Measurements from ENCODE around the gene POMT2. TPM values are rescaled to one million over a fixed set of nuclear protein-coding genes. Genes with fewer than 3 reads are reported as not detected.

Gene POMT2
- total RNA-seq, 4 donors from 2014 or later = 19.1 to 36.4 (median 25.7) TPM

DNA sequence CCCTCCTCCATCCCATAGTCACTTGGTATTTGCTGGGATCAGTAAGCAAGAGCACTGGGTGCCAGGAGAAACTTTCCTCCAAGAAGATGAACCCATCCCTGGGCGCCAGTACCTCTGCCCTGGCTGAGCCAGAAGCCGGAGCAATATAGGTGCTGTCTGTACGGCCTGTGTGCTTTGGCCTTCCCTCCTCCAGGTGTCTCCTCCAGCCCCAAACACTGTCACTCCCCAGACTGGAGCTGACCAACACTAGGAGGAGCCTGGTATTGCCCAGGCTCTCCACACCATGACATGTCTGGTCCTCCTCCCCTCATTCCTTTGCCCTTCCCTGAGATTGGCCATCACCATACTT, 5.0 kb upstream of the POMT2 start:
- no peak for TF ChIP-seq POLR2A (IDR thresholded peaks at IDR 0.05)
- TF ChIP-seq, protein P1, sequence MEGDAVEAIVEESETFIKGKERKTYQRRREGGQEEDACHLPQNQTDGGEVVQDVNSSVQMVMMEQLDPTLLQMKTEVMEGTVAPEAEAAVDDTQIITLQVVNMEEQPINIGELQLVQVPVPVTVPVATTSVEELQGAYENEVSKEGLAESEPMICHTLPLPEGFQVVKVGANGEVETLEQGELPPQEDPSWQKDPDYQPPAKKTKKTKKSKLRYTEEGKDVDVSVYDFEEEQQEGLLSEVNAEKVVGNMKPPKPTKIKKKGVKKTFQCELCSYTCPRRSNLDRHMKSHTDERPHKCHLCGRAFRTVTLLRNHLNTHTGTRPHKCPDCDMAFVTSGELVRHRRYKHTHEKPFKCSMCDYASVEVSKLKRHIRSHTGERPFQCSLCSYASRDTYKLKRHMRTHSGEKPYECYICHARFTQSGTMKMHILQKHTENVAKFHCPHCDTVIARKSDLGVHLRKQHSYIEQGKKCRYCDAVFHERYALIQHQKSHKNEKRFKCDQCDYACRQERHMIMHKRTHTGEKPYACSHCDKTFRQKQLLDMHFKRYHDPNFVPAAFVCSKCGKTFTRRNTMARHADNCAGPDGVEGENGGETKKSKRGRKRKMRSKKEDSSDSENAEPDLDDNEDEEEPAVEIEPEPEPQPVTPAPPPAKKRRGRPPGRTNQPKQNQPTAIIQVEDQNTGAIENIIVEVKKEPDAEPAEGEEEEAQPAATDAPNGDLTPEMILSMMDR (IDR thresholded peaks at IDR 0.05) = no peak
- Histone ChIP-seq H3K27me3 (no peaks in the 10 kb centered on the region), H3K9me3 (no peaks in the 10 kb centered on the region), H3K4me3 (replicated peaks in 1 of 3) (no peak overlapping the region), H3K36me3 (no peaks in the 10 kb centered on the region), H3K4me1 (peaks cover 5% of the 10 kb centered on the region in 2 donors), H3K27ac (no peak overlapping the region)
- no peak for DNase-seq
- intact Hi-C loops (cut with DNase I) = no loop called here
- 84% methylated on average over 3 of the region's 3 CpGs; no CpG with 5 or more reads in 1 of the 2 donors for WGBS, 2 donors

DNA sequence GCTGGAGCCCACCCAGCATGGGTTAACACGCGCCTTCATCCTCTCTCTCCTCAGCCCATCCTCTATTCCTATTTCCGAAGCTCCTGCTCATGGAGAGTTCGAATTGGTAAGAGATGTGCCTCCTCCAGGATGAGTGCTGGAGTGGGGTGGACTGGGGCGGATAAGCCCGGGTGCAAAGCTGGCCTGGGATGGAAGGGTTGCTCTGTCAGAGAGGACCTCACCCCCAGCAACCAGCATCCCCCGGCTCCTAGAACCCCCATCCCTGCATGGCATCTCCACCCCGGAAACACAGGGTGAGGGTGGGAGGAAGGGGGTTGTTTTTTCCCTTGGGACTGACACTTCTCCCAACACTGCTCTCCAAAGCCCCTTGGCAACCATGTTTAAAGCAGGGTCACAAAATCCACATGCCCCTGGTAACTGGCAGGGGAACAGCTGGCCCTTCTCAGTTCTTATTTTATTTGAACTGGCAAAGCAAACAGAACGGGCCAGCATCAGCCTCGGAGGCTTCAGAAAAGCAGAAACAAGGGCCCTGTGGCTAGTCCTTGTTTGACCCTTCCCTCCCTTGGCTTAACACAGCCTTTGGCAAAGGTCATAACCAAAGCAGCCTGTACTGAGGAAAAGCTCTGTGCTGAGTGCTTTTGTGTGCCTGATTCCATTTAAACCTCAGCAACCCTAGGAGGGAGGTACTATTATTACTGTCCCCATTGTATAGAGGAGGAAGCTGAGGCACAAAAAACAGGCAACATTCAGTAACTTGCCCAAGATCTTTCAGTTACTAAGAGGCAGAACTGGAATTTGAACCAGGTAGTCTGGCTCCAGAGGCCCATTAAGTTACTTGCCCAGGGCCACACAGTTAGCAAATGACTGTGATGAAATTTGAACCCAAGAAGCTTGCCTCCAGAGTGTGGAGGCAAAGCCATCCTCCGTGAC, 4.4 kb upstream of the POMT2 start:
- no peak for DNase-seq
- peaks cover 5 to 6% of the 10 kb centered on the region in 2 donors for H3K4me1 ChIP-seq
- H3K27me3 ChIP-seq = no peaks in the 10 kb centered on the region
- 88 to 93% methylated on average over 11 of the region's 11 CpGs for WGBS, 2 donors
- H3K4me3 ChIP-seq (replicated peaks in 1 of 3) = no peak overlapping the region
- H3K27ac ChIP-seq = no peak overlapping the region
- intact Hi-C loops (cut with DNase I) = no loop called here
- no peaks in the 10 kb centered on the region for H3K9me3 ChIP-seq
- H3K36me3 ChIP-seq = no peaks in the 10 kb centered on the region
- TF ChIP-seq, protein P1 (IDR thresholded peaks at IDR 0.05) = no peak
- TF ChIP-seq POLR2A (IDR thresholded peaks at IDR 0.05) = no peak

DNA sequence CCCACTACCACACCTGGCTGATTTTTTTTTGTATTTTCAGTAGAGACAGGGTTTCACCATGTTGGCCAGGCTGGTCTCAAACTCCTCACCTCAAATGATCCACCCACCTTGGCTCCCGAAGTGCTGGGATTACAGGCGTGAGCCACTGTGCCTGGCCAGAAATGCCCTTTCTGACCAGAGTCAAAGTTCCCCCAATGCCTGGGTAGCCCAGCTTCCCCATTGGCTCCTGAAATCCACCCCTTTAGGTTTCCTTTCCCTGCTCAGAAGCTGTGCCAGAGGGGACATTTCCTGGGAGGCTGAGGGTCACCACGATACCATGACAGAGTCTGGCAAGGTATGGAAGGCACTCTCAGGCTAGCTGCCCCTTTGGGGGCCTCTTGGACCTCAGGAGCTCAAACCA, 3.6 kb upstream of the POMT2 start:
- intact Hi-C loops (cut with DNase I) = no loop called here
- 93 to 97% methylated on average over 3 of the region's 3 CpGs for WGBS, 2 donors

DNA sequence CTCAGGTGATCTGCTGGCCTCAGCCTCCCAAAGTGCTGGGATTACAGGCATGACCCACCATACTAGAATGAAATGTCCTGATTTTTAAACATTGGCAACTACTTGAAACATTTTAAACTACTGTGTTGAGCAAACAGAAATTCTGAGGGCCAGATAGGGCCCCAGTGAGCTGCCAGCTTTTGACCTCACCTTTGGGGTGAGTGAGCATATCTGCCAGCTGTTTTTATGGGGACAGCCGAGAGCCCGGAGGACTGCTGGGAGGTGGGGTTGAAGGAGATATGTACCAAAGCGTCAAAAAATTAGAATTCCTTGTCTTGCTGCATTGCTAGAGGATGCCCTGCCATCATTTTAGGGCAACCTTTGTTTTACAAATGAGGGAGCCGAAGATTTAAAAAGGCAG, 2.9 kb upstream of the POMT2 start:
- no peak for TF ChIP-seq POLR2A (IDR thresholded peaks at IDR 0.05)
- TF ChIP-seq, protein P1 (IDR thresholded peaks at IDR 0.05) = no peak
- H3K4me3 ChIP-seq (replicated peaks in 1 of 3) = no peak overlapping the region
- DNase-seq = no peak
- peaks cover 11 to 21% of the 10 kb centered on the region in 2 donors for H3K4me1 ChIP-seq
- 93 to 98% methylated on average over 4 of the region's 4 CpGs for WGBS, 2 donors
- intact Hi-C loops (cut with DNase I) = no loop called here
- H3K9me3 ChIP-seq = no peaks in the 10 kb centered on the region
- H3K27ac ChIP-seq = no peak overlapping the region
- no peaks in the 10 kb centered on the region for H3K27me3 ChIP-seq
- H3K36me3 ChIP-seq = no peaks in the 10 kb centered on the region

More for the DNA sequence above, 3.6 kb upstream of the POMT2 start:
- DNase-seq = no peak
- TF ChIP-seq, protein P1 (IDR thresholded peaks at IDR 0.05) = no peak
- TF ChIP-seq POLR2A (IDR thresholded peaks at IDR 0.05) = no peak
- H3K27ac ChIP-seq = no peak overlapping the region
- no peaks in the 10 kb centered on the region for H3K27me3 ChIP-seq
- H3K36me3 ChIP-seq = no peaks in the 10 kb centered on the region
- peaks cover 11 to 13% of the 10 kb centered on the region in 2 donors for H3K4me1 ChIP-seq
- no peak overlapping the region for H3K4me3 ChIP-seq (replicated peaks in 1 of 3)
- no peaks in the 10 kb centered on the region for H3K9me3 ChIP-seq

DNA sequence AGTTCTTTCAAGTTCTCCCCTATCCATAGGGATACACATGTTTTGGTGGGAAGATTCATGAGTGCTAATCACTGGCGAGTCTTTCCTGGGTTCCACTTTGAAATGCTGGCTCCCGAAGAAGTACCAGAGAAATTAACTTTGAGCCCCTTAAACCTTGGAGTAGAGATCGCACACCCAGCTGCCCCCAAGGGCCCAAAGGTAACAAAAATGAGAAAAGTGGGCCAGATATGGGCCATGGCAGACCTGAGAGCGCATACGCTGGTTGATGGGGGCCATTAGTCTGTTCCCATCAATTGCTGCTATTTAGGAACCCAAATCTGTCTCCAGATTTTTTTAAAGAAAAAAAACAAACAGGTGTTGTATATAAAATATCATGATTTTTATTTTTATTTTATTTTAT, 2.3 kb upstream of the POMT2 start:
- DNase-seq = no peak
- TF ChIP-seq, protein P1 (IDR thresholded peaks at IDR 0.05) = no peak
- Histone ChIP-seq H3K36me3 (no peaks in the 10 kb centered on the region), H3K27ac (no peak overlapping the region), H3K4me3 (replicated peaks in 1 of 3) (no peak overlapping the region), H3K27me3 (no peaks in the 10 kb centered on the region), H3K4me1 (peaks cover 11 to 27% of the 10 kb centered on the region in 2 donors), H3K9me3 (no peaks in the 10 kb centered on the region)
- WGBS, 2 donors = 96 to 97% methylated on average over 5 of the region's 5 CpGs
- intact Hi-C loops (cut with DNase I) = no loop called here
